Measurements from ENCODE around the gene TAGAP. TPM values are rescaled to one million over a fixed set of nuclear protein-coding genes. Genes with fewer than 3 reads are reported as not detected.

TAGAP gene
- total and polyA plus RNA-seq, 2 donors (not counting 3 experiments of a cell fraction or from before 2014, with no cell fraction given) = not detected

- POLR2A ChIA-PET = no interaction called here
- CTCF ChIA-PET = interaction anchor here (1.0 kb wide), 1 partner anchor 60 kb away, joined by 4 read pairs; no protein-coding TSS in a partner anchor
- Histone ChIP-seq H3K36me3 (ENCODE audit: control insufficient read depth in 2 of 2, extremely low read depth in 1 of 2, insufficient read depth in 2 of 2, low read length in 2 of 2) (no peaks in the 10 kb centered on the region), H2AFZ (ENCODE audit: low read depth, low read length) (peak overlapping the region; percentile 83), H3K9me3 (replicated peaks; ENCODE audit: control insufficient read depth, insufficient read depth, low read length) (no peaks in the 10 kb centered on the region), H3K9me1 (replicated peaks; ENCODE audit: control insufficient read depth, extremely low read depth, insufficient read depth, low read length) (no peaks in the 10 kb centered on the region), H3K4me1 (ENCODE audit: control insufficient read depth, extremely low read depth, insufficient read depth, low read length) (no peaks in the 10 kb centered on the region), H3K27ac (ENCODE audit: insufficient read depth, low read depth, low read length) (no peak overlapping the region), H3K4me3 (replicated peaks in 1 of 3; ENCODE audit: insufficient read depth in 1 of 3, low read depth in 1 of 3, low read length in 3 of 3) (no peak overlapping the region), H3K27me3 (ENCODE audit: control insufficient read depth in 2 of 2, insufficient read depth in 2 of 2, low read length in 2 of 2) (no peaks in the 10 kb centered on the region), H3K4me2 (ENCODE audit: insufficient read depth, low read length) (no peak overlapping the region), H3K9ac (replicated peaks; ENCODE audit: extremely low read depth, insufficient read depth, low read length) (no peak overlapping the region), H4K20me1 (replicated peaks; ENCODE audit: control insufficient read depth, extremely low read depth, insufficient read depth, low read length) (no peaks in the 10 kb centered on the region), H3K79me2 (ENCODE audit: control insufficient read depth, insufficient read depth, low read length) (no peaks in the 10 kb centered on the region)
- intact Hi-C loops (cut with micrococcal nuclease) = no loop called here
- dilution Hi-C loops (cut with MboI; ENCODE audit: extremely low pct_ligation_motif_present, low sequenced_read_pairs) = no loop called here
- no peak for FAIRE-seq
- TF ChIP-seq MAX (IDR thresholded peaks at IDR 0.05; ENCODE audit: insufficient read depth, insufficient read length) = peak; percentile 42
- no peak for TF ChIP-seq MYC (IDR thresholded peaks at IDR 0.05; ENCODE audit: low read depth, low read length)
- no TSS peak for BruUV-seq (replicated peaks)
- peak; percentile 35 for DNase-seq (ENCODE audit: low read depth, low spot score)
These were observed 29.4 kb upstream of the TAGAP start for GRCh38 chr6:159074120-159074684.

- no peak overlapping the region for H3K4me3 ChIP-seq (replicated peaks in 1 of 3; ENCODE audit: insufficient read depth in 1 of 3, low read depth in 1 of 3, low read length in 3 of 3)
- H3K9me1 ChIP-seq (replicated peaks; ENCODE audit: control insufficient read depth, extremely low read depth, insufficient read depth, low read length) = no peaks in the 10 kb centered on the region
- no peak overlapping the region for H3K9ac ChIP-seq (replicated peaks; ENCODE audit: extremely low read depth, insufficient read depth, low read length)
- no peaks in the 10 kb centered on the region for H3K36me3 ChIP-seq (ENCODE audit: control insufficient read depth in 2 of 2, extremely low read depth in 1 of 2, insufficient read depth in 2 of 2, low read length in 2 of 2)
- no peaks in the 10 kb centered on the region for H3K9me3 ChIP-seq (replicated peaks; ENCODE audit: control insufficient read depth, insufficient read depth, low read length)
- dilution Hi-C loops (cut with MboI; ENCODE audit: extremely low pct_ligation_motif_present, low sequenced_read_pairs) = no loop called here
- no TSS peak for BruUV-seq (replicated peaks)
- DNase-seq (ENCODE audit: low read depth, low spot score) (no peak), FAIRE-seq (no peak)
- no peaks in the 10 kb centered on the region for H3K4me1 ChIP-seq (ENCODE audit: control insufficient read depth, extremely low read depth, insufficient read depth, low read length)
- H3K27ac ChIP-seq (ENCODE audit: insufficient read depth, low read depth, low read length) = no peak overlapping the region
- no peaks in the 10 kb centered on the region for H3K79me2 ChIP-seq (ENCODE audit: control insufficient read depth, insufficient read depth, low read length)
- POLR2A ChIA-PET = no interaction called here
- peaks cover 0 to 2% of the 10 kb centered on the region in 2 experiments for H3K27me3 ChIP-seq (ENCODE audit: control insufficient read depth in 2 of 2, insufficient read depth in 2 of 2, low read length in 2 of 2)
- H2AFZ ChIP-seq (ENCODE audit: low read depth, low read length) = no peak overlapping the region
- no peak overlapping the region for H3K4me2 ChIP-seq (ENCODE audit: insufficient read depth, low read length)
- TF ChIP-seq POLR2AphosphoS5 (IDR thresholded peaks at IDR 0.05; ENCODE audit: insufficient read depth, low read depth, low read length) (no peak), JUN (IDR thresholded peaks at IDR 0.05; ENCODE audit: borderline replicate concordance, insufficient read depth, insufficient read length, low read depth) (no peak), CTCF (IDR thresholded peaks at IDR 0.05; ENCODE audit: extremely low read depth in 1 of 2, insufficient read depth in 1 of 2, low read depth in 1 of 2, low read length in 2 of 2) (no peak), EZH2 (IDR thresholded peaks at IDR 0.05; ENCODE audit: borderline replicate concordance, low read depth, low read length, severe bottlenecking) (no peak), POLR2A (IDR thresholded peaks at IDR 0.05; ENCODE audit: low read depth, low read length) (no peak), GATA2 (IDR thresholded peaks at IDR 0.05; ENCODE audit: insufficient read depth, insufficient read length, low read depth, low read length) (no peak), FOS (IDR thresholded peaks at IDR 0.05; ENCODE audit: borderline replicate concordance, insufficient read depth, low read length) (no peak)
- intact Hi-C loops (cut with micrococcal nuclease) = no loop called here
- CTCF ChIA-PET = no interaction called here
- no peaks in the 10 kb centered on the region for H4K20me1 ChIP-seq (replicated peaks; ENCODE audit: control insufficient read depth, extremely low read depth, insufficient read depth, low read length)
These were observed 27.3 kb upstream of the TAGAP start for GRCh38 chr6:159071843-159072769.
